ENCODE results near the gene DLST.
"Not testable (repeated sequence)": the region's sequence is repeated elsewhere in the genome, so short reads cannot be mapped to it uniquely, and the experiment has no call there.

DLST gene

DNA sequence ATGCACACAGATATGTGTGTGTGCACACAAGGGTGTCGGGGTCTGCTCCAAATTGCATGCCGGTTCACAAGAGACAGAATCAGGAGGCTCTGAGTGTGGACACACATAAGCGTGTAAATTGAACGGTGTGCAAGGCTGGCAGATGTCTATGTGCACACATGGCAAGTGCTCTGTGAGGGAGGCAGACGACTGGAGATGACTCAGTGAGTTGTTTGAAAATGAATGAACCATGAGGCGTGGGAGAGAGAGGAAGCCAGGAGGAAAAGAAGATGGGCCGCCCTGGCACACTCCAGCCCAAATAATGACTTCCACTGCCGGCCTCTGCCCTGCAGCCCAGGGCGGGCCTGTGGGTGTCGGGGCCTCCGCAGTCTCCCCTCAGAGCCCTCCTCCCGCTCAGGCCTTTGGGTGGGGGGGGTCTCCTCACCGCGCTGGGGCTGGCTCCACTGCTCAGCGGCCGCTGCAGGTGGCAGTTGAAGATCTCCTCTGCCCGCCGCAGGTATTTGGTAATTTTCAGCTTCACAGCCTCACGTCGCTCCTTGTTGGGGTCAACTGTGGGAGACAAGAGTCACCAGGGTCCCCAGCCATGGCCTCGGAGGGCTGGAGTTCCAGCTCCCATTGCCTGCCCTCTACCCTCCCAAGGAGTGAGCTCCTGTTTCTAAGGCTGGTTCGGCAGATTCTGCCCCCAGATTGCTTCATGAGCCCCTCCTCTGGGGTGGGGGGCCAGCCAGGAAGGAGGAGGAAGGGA, 37.9 kb downstream of the DLST start:
- H3K27ac ChIP-seq (ENCODE audit: low read depth, low read length): no peak overlapping the region
- H3K9me3 ChIP-seq (ENCODE audit: insufficient read depth, low read depth, low read length): no peaks in the 10 kb centered on the region
- no peaks in the 10 kb centered on the region for H3K36me3 ChIP-seq (ENCODE audit: insufficient read depth, low read length)
- WGBS: 91% methylated on average over 22 of the region's 22 CpGs
- H3K4me1 ChIP-seq (ENCODE audit: insufficient read depth, low read length): no peaks in the 10 kb centered on the region
- no peak overlapping the region for H3K4me3 ChIP-seq (ENCODE audit: low read length)
- no peak overlapping the region for H3K9ac ChIP-seq (ENCODE audit: low read depth, low read length)
- H3K27me3 ChIP-seq (ENCODE audit: insufficient read depth, low read length): peaks cover 9% of the 10 kb centered on the region; the same call in 1 of the 2 replicates

- H3K4me1 ChIP-seq (ENCODE audit: insufficient read depth, low read length): no peaks in the 10 kb centered on the region
- no peak overlapping the region for H3K27ac ChIP-seq (ENCODE audit: low read depth, low read length)
- H3K27me3 ChIP-seq (ENCODE audit: insufficient read depth, low read length): peaks cover 9% of the 10 kb centered on the region; the same call in 1 of the 2 replicates
- H3K9me3 ChIP-seq (ENCODE audit: insufficient read depth, low read depth, low read length): no peaks in the 10 kb centered on the region
- H3K4me3 ChIP-seq (ENCODE audit: low read length): no peak overlapping the region
- WGBS: 90% methylated on average over 4 of the region's 4 CpGs
- H3K36me3 ChIP-seq (ENCODE audit: insufficient read depth, low read length): no peaks in the 10 kb centered on the region
- no peak overlapping the region for H3K9ac ChIP-seq (ENCODE audit: low read depth, low read length)
Measured at GRCh38 chr14:74920281-74920680, 38.6 kb downstream of the DLST start.

GRCh38 chr14:74921053-74921620, 39.4 kb downstream of the DLST start:
- Histone ChIP-seq H3K9me3 (ENCODE audit: insufficient read depth, low read depth, low read length) (no peaks in the 10 kb centered on the region), H3K36me3 (ENCODE audit: insufficient read depth, low read length) (no peaks in the 10 kb centered on the region), H3K4me1 (ENCODE audit: insufficient read depth, low read length) (no peaks in the 10 kb centered on the region), H3K4me3 (ENCODE audit: low read length) (no peak overlapping the region), H3K27ac (ENCODE audit: low read depth, low read length) (no peak overlapping the region), H3K27me3 (ENCODE audit: insufficient read depth, low read length) (peaks cover 9% of the 10 kb centered on the region; the same call in 1 of the 2 replicates), H3K9ac (ENCODE audit: low read depth, low read length) (no peak overlapping the region)
- WGBS: 94% methylated on average over 19 of the region's 19 CpGs

- H3K9ac ChIP-seq (ENCODE audit: low read depth, low read length): peak overlapping the region; percentile 79; the same call in 1 of the 2 replicates
- WGBS: 71% methylated on average over 19 of the region's 19 CpGs
Measured at GRCh38 chr14:74921987-74922751, 40.5 kb downstream of the DLST start.

GRCh38 chr14:74922752-74923401, 41.2 kb downstream of the DLST start, which contains the start of gene RPS6KL1:
Gene RPS6KL1 (minus strand): TSS chr14:74923260. CDS start chr14:74921541, 1,719 bp downstream.
- peaks cover 9% of the 10 kb centered on the region; the same call in 1 of the 2 replicates for H3K27me3 ChIP-seq (ENCODE audit: insufficient read depth, low read length)
- H3K4me3 ChIP-seq (ENCODE audit: low read length): peak within 1 kb of the TSS; percentile 80
- 1% methylated on average over 51 of the region's 51 CpGs for WGBS
- no peaks in the 10 kb centered on the region for H3K4me1 ChIP-seq (ENCODE audit: insufficient read depth, low read length)
- H3K27ac ChIP-seq (ENCODE audit: low read depth, low read length): no peak within 1 kb of the TSS
- H3K36me3 ChIP-seq (ENCODE audit: insufficient read depth, low read length): no peaks in the 10 kb centered on the region
- no peaks in the 10 kb centered on the region for H3K9me3 ChIP-seq (ENCODE audit: insufficient read depth, low read depth, low read length)
- peak within 1 kb of the TSS; percentile 79 for H3K9ac ChIP-seq (ENCODE audit: low read depth, low read length)

More at GRCh38 chr14:74921987-74922751, 40.5 kb downstream of the DLST start:
- no peak overlapping the region for H3K27ac ChIP-seq (ENCODE audit: low read depth, low read length)
- H3K36me3 ChIP-seq (ENCODE audit: insufficient read depth, low read length): no peaks in the 10 kb centered on the region
- H3K9me3 ChIP-seq (ENCODE audit: insufficient read depth, low read depth, low read length): no peaks in the 10 kb centered on the region
- peak overlapping the region; percentile 80 for H3K4me3 ChIP-seq (ENCODE audit: low read length)
- no peaks in the 10 kb centered on the region for H3K4me1 ChIP-seq (ENCODE audit: insufficient read depth, low read length)
- peaks cover 9% of the 10 kb centered on the region; the same call in 1 of the 2 replicates for H3K27me3 ChIP-seq (ENCODE audit: insufficient read depth, low read length)

DNA sequence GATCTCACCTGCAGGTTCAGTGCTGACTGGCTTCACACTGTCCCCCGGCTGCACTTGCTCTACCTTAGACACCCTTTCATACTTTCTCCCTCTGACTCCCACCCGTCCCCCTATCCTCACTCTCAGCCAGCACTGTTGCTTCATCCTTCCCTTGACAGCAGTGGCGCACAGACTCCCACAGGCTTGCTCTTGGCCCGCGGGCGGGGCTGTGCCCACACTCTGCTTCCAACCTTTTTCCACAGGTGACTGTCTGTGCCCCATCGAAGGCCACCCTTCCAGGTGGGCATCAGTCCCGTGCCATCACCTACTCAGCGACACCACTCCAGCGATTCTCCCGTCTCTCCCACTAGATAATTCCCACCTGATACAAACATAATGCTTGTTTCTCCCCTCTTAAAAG, 42.3 kb downstream of the DLST start:
- WGBS: 92% methylated on average over 11 of the region's 11 CpGs
- Histone ChIP-seq H3K27ac (ENCODE audit: low read depth, low read length) (no peak overlapping the region), H3K9ac (ENCODE audit: low read depth, low read length) (no peak overlapping the region)

GRCh38 chr14:74927225-74927624, 45.5 kb downstream of the DLST start:
- Histone ChIP-seq H3K9me3 (ENCODE audit: insufficient read depth, low read depth, low read length) (no peaks in the 10 kb centered on the region), H3K27ac (ENCODE audit: low read depth, low read length) (no peak overlapping the region), H3K4me1 (ENCODE audit: insufficient read depth, low read length) (no peaks in the 10 kb centered on the region), H3K27me3 (ENCODE audit: insufficient read depth, low read length) (peaks cover 6% of the 10 kb centered on the region; the same call in 1 of the 2 replicates), H3K9ac (ENCODE audit: low read depth, low read length) (no peak overlapping the region), H3K36me3 (ENCODE audit: insufficient read depth, low read length) (no peaks in the 10 kb centered on the region), H3K4me3 (ENCODE audit: low read length) (no peak overlapping the region)
- 85% methylated on average over 6 of the region's 6 CpGs for WGBS

More for the DNA sequence above, 42.3 kb downstream of the DLST start:
- no peaks in the 10 kb centered on the region for H3K4me1 ChIP-seq (ENCODE audit: insufficient read depth, low read length)
- peaks cover 9% of the 10 kb centered on the region; the same call in 1 of the 2 replicates for H3K27me3 ChIP-seq (ENCODE audit: insufficient read depth, low read length)
- no peaks in the 10 kb centered on the region for H3K9me3 ChIP-seq (ENCODE audit: insufficient read depth, low read depth, low read length)
- H3K4me3 ChIP-seq (ENCODE audit: low read length): no peak overlapping the region
- no peaks in the 10 kb centered on the region for H3K36me3 ChIP-seq (ENCODE audit: insufficient read depth, low read length)

DNA sequence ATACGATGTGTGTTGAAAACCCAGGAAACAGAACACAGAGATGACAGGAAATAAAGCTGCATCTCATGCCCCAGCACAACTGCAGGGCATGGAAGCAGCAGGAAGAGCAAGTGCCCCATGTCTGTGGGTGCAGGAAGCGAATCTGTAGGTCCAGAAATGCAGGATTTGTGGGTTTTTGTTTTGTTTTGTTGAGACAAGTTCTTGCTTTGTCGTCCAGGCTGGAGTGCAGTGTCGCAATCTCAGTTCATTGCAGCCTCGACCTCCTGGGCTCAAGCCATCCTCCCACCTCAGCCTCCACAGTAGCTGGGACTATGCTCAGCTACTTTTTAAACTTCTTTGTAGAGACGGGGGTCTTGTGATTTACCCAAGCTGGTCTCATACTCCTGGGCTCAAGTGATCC, 47.5 kb downstream of the DLST start:
- Histone ChIP-seq H3K4me3 (ENCODE audit: low read length) (no peak overlapping the region), H3K27ac (ENCODE audit: low read depth, low read length) (no peak overlapping the region), H3K36me3 (ENCODE audit: insufficient read depth, low read length) (no peaks in the 10 kb centered on the region), H3K9ac (ENCODE audit: low read depth, low read length) (no peak overlapping the region), H3K4me1 (ENCODE audit: insufficient read depth, low read length) (no peaks in the 10 kb centered on the region), H3K27me3 (ENCODE audit: insufficient read depth, low read length) (0 out of 2 replicates have a peak, but pooled peaks cover under 1% of the 10 kb centered on the region), H3K9me3 (ENCODE audit: insufficient read depth, low read depth, low read length) (no peaks in the 10 kb centered on the region)
- WGBS: 86% methylated on average over 6 of the region's 6 CpGs

DNA sequence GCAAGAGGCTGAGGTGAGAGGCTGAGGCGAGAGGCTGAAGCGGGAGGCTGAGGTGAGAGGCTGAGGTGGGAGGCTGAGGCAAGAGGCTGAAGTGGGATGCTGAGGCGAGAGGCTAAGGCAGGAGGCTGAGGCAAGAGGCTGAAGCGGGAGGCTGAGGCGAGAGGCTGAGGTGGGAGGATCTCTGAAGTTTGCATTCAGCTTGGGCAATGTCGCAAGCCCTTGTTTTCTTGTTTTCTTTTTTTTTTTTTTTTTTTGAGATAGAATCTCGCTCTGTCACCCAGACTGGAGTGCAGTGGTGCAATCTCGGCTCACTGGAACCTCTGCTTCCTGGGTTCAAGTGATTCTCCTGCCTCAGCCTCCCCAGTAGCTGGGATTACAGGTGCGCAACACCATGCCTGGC, 50.0 kb downstream of the DLST start:
- H3K36me3 ChIP-seq (ENCODE audit: insufficient read depth, low read length); H3K9ac ChIP-seq (ENCODE audit: low read depth, low read length); H3K27ac ChIP-seq (ENCODE audit: low read depth, low read length); H3K27me3 ChIP-seq (ENCODE audit: insufficient read depth, low read length); H3K4me1 ChIP-seq (ENCODE audit: insufficient read depth, low read length); H3K4me3 ChIP-seq (ENCODE audit: low read length); H3K9me3 ChIP-seq (ENCODE audit: insufficient read depth, low read depth, low read length): not testable (repeated sequence)
- WGBS: 93% methylated on average over 9 of the region's 9 CpGs

DNA sequence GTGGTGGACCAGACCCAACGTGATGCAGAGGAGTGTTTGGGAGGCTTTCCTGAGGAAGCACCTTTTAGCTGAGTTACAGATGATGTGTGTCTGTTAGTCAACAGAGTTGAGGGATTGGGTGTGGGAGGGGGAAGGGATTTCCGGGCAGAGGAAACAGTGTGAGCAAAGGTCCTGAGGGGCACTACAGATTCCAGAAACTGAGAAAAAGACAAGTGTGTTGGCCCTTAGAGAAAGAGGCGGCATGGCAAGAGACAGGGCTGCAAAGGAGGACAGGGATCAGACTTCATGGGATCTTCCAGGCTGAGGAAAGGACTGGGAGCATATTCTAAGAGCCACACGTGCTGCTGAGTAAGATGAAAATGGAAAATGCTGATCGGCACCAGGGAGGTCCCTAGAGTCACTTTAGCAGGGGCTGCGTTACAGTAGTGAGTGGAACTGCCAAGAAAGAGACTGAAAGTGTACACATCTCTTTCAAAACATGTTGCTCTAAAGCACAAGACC, 50.7 kb downstream of the DLST start:
- 74% methylated on average over 6 of the region's 6 CpGs for WGBS
- 0 out of 2 replicates have a peak, but pooled peaks cover 2% of the 10 kb centered on the region for H3K27me3 ChIP-seq (ENCODE audit: insufficient read depth, low read length)
- H3K9ac ChIP-seq (ENCODE audit: low read depth, low read length): no peak overlapping the region
- no peaks in the 10 kb centered on the region for H3K4me1 ChIP-seq (ENCODE audit: insufficient read depth, low read length)
- H3K9me3 ChIP-seq (ENCODE audit: insufficient read depth, low read depth, low read length): no peaks in the 10 kb centered on the region
- no peaks in the 10 kb centered on the region for H3K36me3 ChIP-seq (ENCODE audit: insufficient read depth, low read length)
- H3K27ac ChIP-seq (ENCODE audit: low read depth, low read length): no peak overlapping the region
- H3K4me3 ChIP-seq (ENCODE audit: low read length): no peak overlapping the region

All from HUES64 (cell line).